ENCODE data around the gene DRP2. TPM values are rescaled to one million over a fixed set of nuclear protein-coding genes. Genes with fewer than 3 reads are reported as not detected.

DRP2 gene
- total RNA-seq, 1 experiment from 2014 or later, result 0.04 TPM

DNA sequence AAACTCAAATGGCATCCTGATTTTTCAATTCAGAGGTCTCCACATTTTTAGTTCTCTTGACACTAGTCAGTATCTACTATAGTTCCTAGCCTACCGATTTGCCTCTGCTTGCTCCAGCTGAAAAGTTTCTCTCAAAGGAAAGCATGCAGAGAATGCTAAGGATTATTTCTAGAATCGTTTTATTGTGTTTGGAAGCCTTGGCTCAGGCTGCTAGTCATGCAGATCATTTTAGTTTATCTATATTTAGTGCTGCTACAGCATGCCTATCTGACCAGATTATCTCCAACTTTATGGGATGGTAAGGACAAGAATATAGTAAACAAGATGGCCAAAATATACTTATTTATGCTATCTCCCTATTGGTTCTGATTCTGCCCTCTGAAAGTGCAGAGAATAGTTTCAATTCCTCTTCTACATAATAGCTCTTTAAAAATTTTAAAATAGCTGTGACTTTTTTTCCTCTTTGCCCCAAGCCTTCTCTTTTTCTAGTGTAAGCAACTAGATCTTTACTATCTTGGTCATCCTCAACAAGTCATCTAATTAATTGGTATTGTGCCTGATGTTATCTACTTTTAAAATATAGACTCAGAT, 15.7 kb upstream of the DRP2 start:
- H3K27ac Mint-ChIP-seq, result no peak overlapping the region

More for the DNA sequence above, 15.7 kb upstream of the DRP2 start:
- no peak overlapping the region for H2BK20ac ChIP-seq (ENCODE audit: low read depth, low read length, poor library complexity, severe bottlenecking)
- DNase-seq, result no peak
- H2BK120ac ChIP-seq (ENCODE audit: low read depth, low read length, poor library complexity, severe bottlenecking), result no peak overlapping the region
- H2BK5ac ChIP-seq (ENCODE audit: insufficient read length, low read length), result no peak overlapping the region
- H3K27ac ChIP-seq (ENCODE audit: insufficient read length, low read depth, low read length), result no peak overlapping the region
- no peak overlapping the region for H3K14ac ChIP-seq (ENCODE audit: insufficient read depth, low read length)
- H3K4ac ChIP-seq (ENCODE audit: low read depth, low read length), result no peak overlapping the region
- H2BK12ac ChIP-seq (ENCODE audit: insufficient read length, low read depth, low read length), result no peak overlapping the region
- no peaks in the 10 kb centered on the region for H3K36me3 Mint-ChIP-seq (ENCODE audit: insufficient read depth in 1 of 3, low read depth in 3 of 3)
- no peak overlapping the region for H3T11ph ChIP-seq (ENCODE audit: low read length)
- no peak overlapping the region for H4K8ac ChIP-seq (replicated peaks; ENCODE audit: insufficient read length, low read depth, low read length)
- H3K4me3 Mint-ChIP-seq, result no peak overlapping the region
- no peak overlapping the region for H2BK15ac ChIP-seq (ENCODE audit: low read depth, low read length)
- H3K79me2 ChIP-seq (ENCODE audit: insufficient read depth, low read length), result no peaks in the 10 kb centered on the region
- H3K23ac ChIP-seq (ENCODE audit: insufficient read length, low read depth, low read length), result no peak overlapping the region
- H2AK5ac ChIP-seq (ENCODE audit: insufficient read length, low read length), result no peak overlapping the region
- H3K56ac ChIP-seq (ENCODE audit: insufficient read length, low read depth, low read length), result no peak overlapping the region
- H3K9ac ChIP-seq (ENCODE audit: extremely low read depth, insufficient read length, low read length), result no peak overlapping the region
- no peak overlapping the region for H2AFZ ChIP-seq (ENCODE audit: low read length)
- TF ChIP-seq, protein P1, sequence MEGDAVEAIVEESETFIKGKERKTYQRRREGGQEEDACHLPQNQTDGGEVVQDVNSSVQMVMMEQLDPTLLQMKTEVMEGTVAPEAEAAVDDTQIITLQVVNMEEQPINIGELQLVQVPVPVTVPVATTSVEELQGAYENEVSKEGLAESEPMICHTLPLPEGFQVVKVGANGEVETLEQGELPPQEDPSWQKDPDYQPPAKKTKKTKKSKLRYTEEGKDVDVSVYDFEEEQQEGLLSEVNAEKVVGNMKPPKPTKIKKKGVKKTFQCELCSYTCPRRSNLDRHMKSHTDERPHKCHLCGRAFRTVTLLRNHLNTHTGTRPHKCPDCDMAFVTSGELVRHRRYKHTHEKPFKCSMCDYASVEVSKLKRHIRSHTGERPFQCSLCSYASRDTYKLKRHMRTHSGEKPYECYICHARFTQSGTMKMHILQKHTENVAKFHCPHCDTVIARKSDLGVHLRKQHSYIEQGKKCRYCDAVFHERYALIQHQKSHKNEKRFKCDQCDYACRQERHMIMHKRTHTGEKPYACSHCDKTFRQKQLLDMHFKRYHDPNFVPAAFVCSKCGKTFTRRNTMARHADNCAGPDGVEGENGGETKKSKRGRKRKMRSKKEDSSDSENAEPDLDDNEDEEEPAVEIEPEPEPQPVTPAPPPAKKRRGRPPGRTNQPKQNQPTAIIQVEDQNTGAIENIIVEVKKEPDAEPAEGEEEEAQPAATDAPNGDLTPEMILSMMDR (conservative IDR thresholded peaks at IDR 0.05), result no peak
- H3K27me3 ChIP-seq (ENCODE audit: insufficient read depth, low read length), result no peaks in the 10 kb centered on the region
- no peaks in the 10 kb centered on the region for H3K27me3 Mint-ChIP-seq (ENCODE audit: low read depth)
- no peaks in the 10 kb centered on the region for H3K23me2 ChIP-seq (ENCODE audit: insufficient read length, low read depth, low read length, poor library complexity, severe bottlenecking)
- no peak overlapping the region for H3K4me2 ChIP-seq (ENCODE audit: insufficient read depth, insufficient read length, low read length)
- no peak overlapping the region for H4K5ac ChIP-seq (ENCODE audit: insufficient read length, low read depth, low read length)
- peaks cover 3 to 4% of the 10 kb centered on the region in 2 experiments; a peak in 3 of 4 replicates for H3K4me1 Mint-ChIP-seq
- H3K18ac ChIP-seq (ENCODE audit: insufficient read length, low read depth, low read length), result no peak overlapping the region
- H4K20me1 ChIP-seq (ENCODE audit: control insufficient read depth, insufficient read depth, insufficient read length), result no peaks in the 10 kb centered on the region
- H3K79me1 ChIP-seq (ENCODE audit: insufficient read depth, low read depth, low read length, poor library complexity, severe bottlenecking), result no peaks in the 10 kb centered on the region
- H3K9me3 Mint-ChIP-seq, result peaks cover 60 to 64% of the 10 kb centered on the region in 2 experiments
- no peaks in the 10 kb centered on the region for H3K9me3 ChIP-seq (ENCODE audit: control insufficient read depth, low read depth, low read length)
- no peaks in the 10 kb centered on the region for H3K4me1 ChIP-seq (ENCODE audit: insufficient read depth, low read length)
- WGBS (ENCODE audit: extremely low coverage, insufficient read length, low lambda C conversion rate), result no CpG with 5 or more reads among the region's 2 CpGs
- H4K91ac ChIP-seq (ENCODE audit: insufficient read length, low read depth, low read length), result no peak overlapping the region

Data from H9 (cell line).